ELR (cell line): Measurements from ENCODE around the gene FEZ2.

Experiments used
- DNase-seq: peaks from one replicate; pipeline ENCODE4 v3.0.0-alpha.2; 2015; ENCODE audit warnings: low read depth

The FEZ2 gene

GRCh38 chr2:36561237-36561944, 36.6 kb downstream of the FEZ2 start:
- peak; percentile 98 for DNase-seq

DNA sequence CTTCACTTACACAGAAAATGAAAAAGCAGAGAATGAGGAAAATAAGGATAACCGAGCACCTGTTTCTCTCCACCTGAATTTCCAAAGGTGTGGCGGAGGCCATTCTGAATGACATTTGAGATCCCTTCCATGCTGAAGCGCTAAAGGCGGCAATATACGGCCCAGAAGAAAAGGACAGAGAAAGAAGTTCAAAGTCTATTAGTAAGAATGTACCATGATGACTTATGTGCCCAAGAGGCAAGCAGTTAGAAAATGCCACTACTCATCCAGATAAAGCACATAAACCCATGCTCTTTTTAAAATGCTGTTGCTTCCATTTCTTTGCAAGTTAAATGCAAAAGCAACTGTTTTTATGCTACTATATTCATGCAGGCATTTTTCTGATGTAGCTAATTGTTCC, 37.2 kb downstream of the FEZ2 start:
- DNase-seq: no peak

- no peak for DNase-seq
Observed at GRCh38 chr2:36559221-36559942, 38.6 kb downstream of the FEZ2 start.

DNA sequence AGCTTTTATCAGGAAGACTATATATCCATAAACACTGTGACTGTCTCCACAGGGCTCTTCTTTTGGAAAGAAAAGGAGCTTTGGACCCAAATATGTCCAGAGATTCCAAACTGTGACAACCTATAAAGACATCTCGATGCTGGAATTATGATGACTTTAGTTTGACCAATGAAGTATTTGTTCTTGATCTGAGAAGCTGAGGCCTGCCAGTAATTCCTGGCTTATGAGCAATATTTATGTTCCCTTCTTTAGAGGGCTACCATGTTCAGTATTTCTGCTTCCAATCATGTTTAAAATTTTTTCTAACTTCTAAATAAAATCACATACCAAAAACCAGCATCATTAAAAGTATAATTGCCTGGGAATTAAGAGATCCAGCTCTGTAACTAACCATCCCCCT, 41.1 kb downstream of the FEZ2 start:
- DNase-seq: peak; percentile 72

DNA sequence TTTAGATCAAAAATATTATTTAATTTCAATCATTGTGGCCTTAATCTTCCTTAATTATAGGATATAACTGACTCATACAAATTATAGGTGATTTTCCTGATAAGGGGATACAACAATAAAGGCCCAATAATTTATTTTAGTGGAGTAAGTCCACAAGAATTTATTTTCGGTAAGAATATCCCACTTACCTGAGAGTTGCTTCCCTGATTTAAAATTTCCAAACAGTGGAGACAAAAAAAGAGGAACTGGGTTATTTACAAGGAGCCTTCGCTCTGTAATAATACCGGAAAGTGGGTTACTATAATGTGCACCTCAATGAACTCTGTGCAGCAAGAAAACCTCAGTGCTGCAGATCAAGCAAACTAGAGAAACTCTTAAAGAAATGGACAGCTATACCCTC, 42.2 kb downstream of the FEZ2 start:
- no peak for DNase-seq

- no peak for DNase-seq
Observed at GRCh38 chr2:36554531-36554930, 43.4 kb downstream of the FEZ2 start.

- DNase-seq: no peak
Observed at GRCh38 chr2:36553683-36554082, 44.3 kb downstream of the FEZ2 start.

GRCh38 chr2:36550006-36550405, 48.0 kb downstream of the FEZ2 start:
- DNase-seq: no peak

- peak; percentile 76 for DNase-seq
Observed at GRCh38 chr2:36549165-36549574, 48.8 kb downstream of the FEZ2 start.

DNA sequence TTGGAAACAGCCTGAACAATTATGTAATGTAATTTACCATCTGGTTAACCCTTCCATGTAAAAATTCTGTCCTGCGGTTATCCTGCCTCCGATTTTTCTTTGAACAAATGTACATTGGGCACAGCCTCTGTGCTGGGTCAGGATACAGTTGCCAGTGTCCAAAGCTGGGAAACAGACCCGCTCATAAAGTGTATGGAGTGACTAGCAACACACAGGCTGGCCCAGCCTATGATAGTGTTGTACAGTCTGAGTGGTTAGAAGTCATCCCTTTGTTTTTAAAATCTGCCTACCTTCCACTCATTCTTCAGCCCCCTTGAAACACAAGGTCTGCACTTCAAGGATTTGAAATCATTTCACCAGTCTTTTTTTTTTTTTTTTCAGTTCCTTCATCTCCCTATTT, 50.1 kb downstream of the FEZ2 start:
- DNase-seq: no peak

- peak; percentile 33 for DNase-seq
Observed at GRCh38 chr2:36545871-36546416, 52.0 kb downstream of the FEZ2 start.

- DNase-seq: peak; percentile 37
Observed at GRCh38 chr2:36544638-36545338, 53.2 kb downstream of the FEZ2 start.

GRCh38 chr2:36541891-36542595, 55.9 kb downstream of the FEZ2 start:
- peak; percentile 67 for DNase-seq

GRCh38 chr2:36540986-36541754, 56.8 kb downstream of the FEZ2 start:
- no peak for DNase-seq

- DNase-seq: peak; percentile 75
Observed at GRCh38 chr2:36539631-36540030, 58.3 kb downstream of the FEZ2 start.

- peak; percentile 35 for DNase-seq
Observed at GRCh38 chr2:36538335-36538734, 59.6 kb downstream of the FEZ2 start.

DNA sequence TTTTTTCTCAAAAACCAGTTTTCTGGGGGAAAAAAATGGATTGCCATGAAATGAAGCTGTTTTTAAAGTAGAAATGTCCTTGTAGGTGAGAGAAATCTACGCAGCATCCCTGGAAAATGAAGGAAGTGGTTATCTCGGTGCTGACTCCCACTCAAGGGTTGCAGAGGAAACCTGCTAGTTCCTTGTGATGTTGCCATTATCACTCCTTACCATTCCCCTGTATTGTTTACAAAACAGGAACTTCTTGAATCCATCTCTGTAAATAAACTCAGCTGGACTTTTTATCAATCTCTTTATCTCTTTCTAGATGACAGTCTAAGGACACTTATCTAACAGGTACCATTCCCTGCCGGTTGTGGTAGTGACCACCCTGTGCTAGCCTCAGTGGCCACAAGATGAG, 61.2 kb downstream of the FEZ2 start:
- DNase-seq: no peak

GRCh38 chr2:36535099-36535498, 62.9 kb downstream of the FEZ2 start:
- no peak for DNase-seq

DNA sequence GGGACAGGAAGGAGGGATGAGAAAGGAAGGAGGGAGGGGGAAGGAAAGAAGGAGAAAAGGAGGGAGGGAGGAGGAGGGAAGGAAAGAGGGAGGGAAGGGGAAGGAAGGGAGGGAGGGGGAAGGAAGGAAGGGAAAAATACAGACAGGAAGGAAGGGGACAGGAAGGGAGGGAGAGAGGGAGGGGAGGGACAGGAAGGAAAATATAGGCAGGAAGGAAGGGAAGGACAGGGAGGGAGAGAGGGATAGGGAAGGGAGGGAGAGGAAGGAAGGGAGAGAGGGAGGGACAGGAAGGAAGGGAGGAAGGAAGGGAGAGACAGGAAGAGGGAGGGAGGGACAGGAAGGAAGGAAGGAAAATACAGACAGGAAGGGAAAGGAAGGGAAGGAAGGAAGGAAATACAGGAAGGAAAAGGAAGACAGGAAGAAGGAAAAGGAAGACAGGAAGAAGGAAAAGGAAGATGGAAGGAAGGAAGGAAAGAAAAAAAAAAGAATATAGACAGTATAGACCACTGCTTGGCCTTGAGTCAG, 63.6 kb downstream of the FEZ2 start:
- DNase-seq: no peak

DNA sequence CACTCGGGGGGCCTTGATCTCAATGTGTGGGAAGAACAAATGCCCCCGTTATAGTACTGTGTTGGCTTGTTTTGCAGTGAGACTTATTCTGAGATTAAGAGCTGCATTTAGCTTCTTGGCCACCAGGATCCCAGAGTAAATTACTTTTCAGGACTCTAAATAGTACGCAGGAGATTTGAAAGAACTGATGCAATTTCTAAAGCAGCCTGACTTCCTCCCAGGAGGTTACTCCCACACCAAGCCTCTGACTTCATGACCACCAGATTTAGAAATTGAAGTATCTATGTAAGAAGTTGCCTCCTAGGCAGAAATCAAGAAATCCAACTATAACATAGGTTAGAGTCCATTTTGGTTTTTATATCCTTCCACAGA, 67.0 kb downstream of the FEZ2 start:
- no peak for DNase-seq
